Breast epithelium (tissue), 4 donors: Measurements from ENCODE around the gene CCDC184. TPM values are rescaled to one million over a fixed set of nuclear protein-coding genes. Genes with fewer than 3 reads are reported as not detected.

Experiments used
- DNase-seq, 2 donors: peaks; one replicate each; pipeline ENCODE4 v3.0.0-alpha.2; 2019; ENCODE audit warnings: low spot score in 2 of 2
- H3K27ac ChIP-seq, 2 donors: fragments of 200-600 bp; sonication (generic) in 1 of 2; one replicate each; pipeline ENCODE4 v1.5.1; 2016 to 2019; ENCODE audit warnings: mild to moderate bottlenecking in 1 of 2
- H3K27me3 ChIP-seq, 2 donors: fragments of 200-600 bp; sonication (generic) in 1 of 2; one replicate each; pipeline versions ENCODE4 v1.5.1 to v1.6.0; 2017 to 2019; ENCODE audit warnings: control low read depth in 1 of 2, mild to moderate bottlenecking in 1 of 2
- H3K36me3 ChIP-seq: fragments of 200-600 bp; one replicate; pipeline ENCODE4 v1.5.1; 2019
- H3K4me1 ChIP-seq, 2 donors: fragments of 200-600 bp; sonication (generic); one replicate each; pipeline ENCODE4 v1.5.1; 2016 to 2019; ENCODE audit warnings: control low read depth in 1 of 2
- H3K4me3 ChIP-seq, 3 donors: fragments of 200-600 bp; sonication (generic); 1 replicate in 2 of 3; 2 replicates in 1 of 3; pipeline ENCODE4 v1.5.1; 2016 to 2019; ENCODE audit warnings: mild to moderate bottlenecking in 3 of 3, moderate library complexity in 2 of 3
- H3K9me3 ChIP-seq, 2 donors: fragments of 200-600 bp; sonication (generic) in 1 of 2; one replicate each; pipeline ENCODE4 v1.5.1; 2016 to 2019; ENCODE audit warnings: control low read depth in 1 of 2
- POLR2A ChIP-seq: fragments of 450-650 bp; IDR thresholded peaks from one replicate; pipeline ENCODE4 v1.6.1; 2016; ENCODE audit warnings: antibody characterized with exemption, mild to moderate bottlenecking, moderate library complexity
- POLR2AphosphoS5 ChIP-seq, 3 donors: sonication (generic); formaldehyde crosslinking; IDR thresholded peaks; one replicate each; pipeline ENCODE4 v1.6.1; 2017; ENCODE audit warnings: antibody characterized with exemption in 3 of 3
- intact Hi-C: fragments of 100-400 bp; cut with DNase I; formaldehyde crosslinking; loops from one replicate; pipeline ENCODE4 v1.15.1; 2023; ENCODE audit warnings: low total_unique reads
- total RNA-seq, 3 donors: library from RNA; depleted of rRNA; stranded (reverse); fragments of >200 nt; gene quantifications; one replicate each; pipeline ENCODE4 v1.1.0, GENCODE V29; 2016
- TF ChIP-seq, protein P1 (sequence below), 3 donors: fragments of 450-650 bp; IDR thresholded peaks; one replicate each; pipeline ENCODE4 v1.5.1; 2016 to 2017; ENCODE audit warnings: antibody characterized with exemption in 3 of 3, mild to moderate bottlenecking in 3 of 3, moderate library complexity in 3 of 3

CCDC184 gene
- total RNA-seq, 3 donors from 2014 or later, result 0.44 to 2.0 (median 0.48) TPM

DNA sequence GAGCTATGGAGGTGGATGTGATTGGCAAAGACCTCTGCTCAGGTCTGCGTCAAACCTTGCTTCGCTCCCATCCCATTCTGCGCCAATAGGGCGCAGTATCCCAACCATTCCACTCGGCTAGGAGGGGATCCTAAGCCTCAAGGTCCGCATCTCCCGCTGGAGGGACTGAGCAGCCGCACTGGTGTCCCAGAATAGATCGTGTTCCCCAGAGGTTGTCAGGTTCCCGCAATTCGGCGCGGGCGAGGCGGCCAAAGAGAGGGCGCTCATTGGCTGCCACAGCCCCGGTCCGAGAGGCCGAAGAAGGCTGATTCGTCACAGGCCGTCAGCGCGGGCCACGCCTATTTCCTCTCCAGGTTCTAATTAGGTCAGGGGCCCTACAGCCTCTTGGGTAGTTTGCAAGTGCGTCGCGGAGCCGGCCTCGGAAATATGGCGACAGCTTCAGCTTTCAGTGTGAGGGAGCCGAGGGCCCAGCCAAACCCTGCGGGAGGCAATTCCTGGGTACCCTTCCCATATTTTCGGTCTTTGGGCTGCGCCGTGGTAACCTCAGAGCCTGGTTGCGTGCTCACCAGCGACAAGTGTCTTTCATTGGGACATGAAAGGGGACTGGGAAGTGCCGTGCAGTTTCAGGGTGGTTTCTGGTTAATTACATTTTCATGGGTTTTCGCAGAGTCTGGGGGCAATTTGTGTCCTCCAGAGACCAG, 14.7 kb downstream of the CCDC184 start:
- H3K27ac ChIP-seq, result peak overlapping the region; percentile 99
- H3K4me3 ChIP-seq, result peak overlapping the region; percentile 69 to 91 (median 77)
- peaks cover 0 to 6% of the 10 kb centered on the region in 2 donors for H3K9me3 ChIP-seq
- intact Hi-C loops, result no loop called here
- H3K36me3 ChIP-seq, result no peaks in the 10 kb centered on the region
- no peaks in the 10 kb centered on the region for H3K4me1 ChIP-seq
- peak; percentile 96 to 98 for DNase-seq
- no peaks in the 10 kb centered on the region for H3K27me3 ChIP-seq
- TF ChIP-seq, protein P1, sequence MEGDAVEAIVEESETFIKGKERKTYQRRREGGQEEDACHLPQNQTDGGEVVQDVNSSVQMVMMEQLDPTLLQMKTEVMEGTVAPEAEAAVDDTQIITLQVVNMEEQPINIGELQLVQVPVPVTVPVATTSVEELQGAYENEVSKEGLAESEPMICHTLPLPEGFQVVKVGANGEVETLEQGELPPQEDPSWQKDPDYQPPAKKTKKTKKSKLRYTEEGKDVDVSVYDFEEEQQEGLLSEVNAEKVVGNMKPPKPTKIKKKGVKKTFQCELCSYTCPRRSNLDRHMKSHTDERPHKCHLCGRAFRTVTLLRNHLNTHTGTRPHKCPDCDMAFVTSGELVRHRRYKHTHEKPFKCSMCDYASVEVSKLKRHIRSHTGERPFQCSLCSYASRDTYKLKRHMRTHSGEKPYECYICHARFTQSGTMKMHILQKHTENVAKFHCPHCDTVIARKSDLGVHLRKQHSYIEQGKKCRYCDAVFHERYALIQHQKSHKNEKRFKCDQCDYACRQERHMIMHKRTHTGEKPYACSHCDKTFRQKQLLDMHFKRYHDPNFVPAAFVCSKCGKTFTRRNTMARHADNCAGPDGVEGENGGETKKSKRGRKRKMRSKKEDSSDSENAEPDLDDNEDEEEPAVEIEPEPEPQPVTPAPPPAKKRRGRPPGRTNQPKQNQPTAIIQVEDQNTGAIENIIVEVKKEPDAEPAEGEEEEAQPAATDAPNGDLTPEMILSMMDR (IDR thresholded peaks at IDR 0.05), result peak in 1 of 3 donors; percentile 6
- TF ChIP-seq POLR2AphosphoS5 (IDR thresholded peaks at IDR 0.05) (peak; percentile 90 to 98 (median 91)), POLR2A (peak; percentile 93)

GRCh38 chr12:48198672-48198971, 15.2 kb downstream of the CCDC184 start:
- H3K36me3 ChIP-seq, result no peaks in the 10 kb centered on the region
- TF ChIP-seq POLR2A (no peak), POLR2AphosphoS5 (IDR thresholded peaks at IDR 0.05) (no peak)
- TF ChIP-seq, protein P1 (IDR thresholded peaks at IDR 0.05), result no peak
- DNase-seq, result peak in 1 of 2 donors; percentile 44
- H3K4me1 ChIP-seq, result no peaks in the 10 kb centered on the region
- peaks cover 3 to 6% of the 10 kb centered on the region in 2 donors for H3K9me3 ChIP-seq
- H3K27me3 ChIP-seq, result no peaks in the 10 kb centered on the region
- intact Hi-C loops, result no loop called here
- peak overlapping the region; percentile 99 for H3K27ac ChIP-seq
- peak overlapping the region; percentile 69 to 91 (median 77) for H3K4me3 ChIP-seq

DNA sequence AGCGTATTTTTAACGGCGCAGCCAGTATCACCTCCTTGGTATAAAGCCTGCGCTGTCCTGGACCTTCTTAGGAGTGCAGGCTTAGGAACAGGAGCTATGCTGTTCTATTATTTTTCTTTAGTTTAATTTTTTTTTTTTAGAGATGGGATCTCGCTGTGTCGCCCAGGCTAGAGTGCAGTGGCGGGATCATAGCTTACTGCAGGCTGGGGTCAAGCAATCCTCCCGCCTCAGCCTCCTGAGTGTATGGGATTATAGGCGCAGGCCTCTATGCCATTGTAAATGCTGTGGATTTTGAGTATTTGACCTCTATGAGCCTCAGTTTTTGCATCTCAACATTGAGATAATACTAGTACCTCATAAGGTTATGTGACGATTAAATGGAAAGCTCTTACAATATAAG, 15.5 kb downstream of the CCDC184 start:
- intact Hi-C loops, result no loop called here
- no peaks in the 10 kb centered on the region for H3K27me3 ChIP-seq
- H3K4me3 ChIP-seq, result peak overlapping the region; percentile 69 to 91 (median 77)
- no peak for DNase-seq
- no peaks in the 10 kb centered on the region for H3K4me1 ChIP-seq
- no peaks in the 10 kb centered on the region for H3K36me3 ChIP-seq
- H3K27ac ChIP-seq, result peak overlapping the region; percentile 99
- TF ChIP-seq POLR2AphosphoS5 (IDR thresholded peaks at IDR 0.05) (no peak), POLR2A (no peak)
- TF ChIP-seq, protein P1 (IDR thresholded peaks at IDR 0.05), result no peak
- H3K9me3 ChIP-seq, result peaks cover 6% of the 10 kb centered on the region in 2 donors

- Histone ChIP-seq H3K27ac (peak overlapping the region; percentile 99), H3K9me3 (peaks cover 7 to 12% of the 10 kb centered on the region in 2 donors), H3K4me3 (peak overlapping the region in 1 of 3 donors; percentile 91), H3K36me3 (no peaks in the 10 kb centered on the region), H3K4me1 (no peaks in the 10 kb centered on the region), H3K27me3 (no peaks in the 10 kb centered on the region)
- no peak for TF ChIP-seq POLR2AphosphoS5 (IDR thresholded peaks at IDR 0.05)
- no peak for TF ChIP-seq POLR2A
- TF ChIP-seq, protein P1 (IDR thresholded peaks at IDR 0.05), result no peak
- intact Hi-C loops, result no loop called here
- DNase-seq, result no peak
Observed at GRCh38 chr12:48199774-48200221, 16.4 kb downstream of the CCDC184 start.

DNA sequence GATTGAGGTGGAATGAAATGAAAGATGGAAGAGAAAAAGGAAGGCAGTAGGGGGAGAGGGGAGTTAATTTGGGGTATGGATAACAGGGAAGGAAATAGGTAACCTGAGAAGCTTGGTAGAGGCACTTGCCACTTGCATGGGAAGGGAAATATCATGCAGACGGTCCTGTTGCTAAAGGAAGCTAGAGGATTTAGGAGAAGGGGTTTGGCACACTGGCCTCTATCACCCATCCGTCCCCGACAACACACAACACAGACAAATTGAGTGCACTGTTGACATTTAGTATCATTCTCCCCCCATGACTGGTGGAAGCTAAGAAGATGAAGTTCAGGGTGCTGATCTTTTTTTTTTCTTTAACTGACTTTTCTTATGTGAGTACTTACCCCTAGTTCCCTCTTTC, 17.6 kb downstream of the CCDC184 start:
- H3K36me3 ChIP-seq, result no peaks in the 10 kb centered on the region
- no peak for TF ChIP-seq POLR2A
- TF ChIP-seq, protein P1 (IDR thresholded peaks at IDR 0.05), result no peak
- TF ChIP-seq POLR2AphosphoS5 (IDR thresholded peaks at IDR 0.05), result no peak
- DNase-seq, result no peak
- no peaks in the 10 kb centered on the region for H3K27me3 ChIP-seq
- peaks cover 16 to 24% of the 10 kb centered on the region in 2 donors for H3K9me3 ChIP-seq
- H3K27ac ChIP-seq, result no peak overlapping the region
- no peak overlapping the region for H3K4me3 ChIP-seq
- intact Hi-C loops, result no loop called here
- H3K4me1 ChIP-seq, result no peaks in the 10 kb centered on the region
